GM19099 (cell line): ENCODE measurements around the gene MMD.

Experiments
- POLR2A ChIP-seq: IDR thresholded peaks from 3 replicates; pipeline ENCODE4 v1.6.1; 2011; ENCODE audit warnings: low read depth; ENCODE audit not compliant: insufficient read length; ENCODE audit errors: extremely low read depth

The MMD gene

GRCh38 chr17:55450232-55450825 is 28.7 kb upstream of the MMD start:
- no peak for TF ChIP-seq POLR2A

- TF ChIP-seq POLR2A = no peak
Measured at GRCh38 chr17:55448681-55449080, 27.0 kb upstream of the MMD start.

GRCh38 chr17:55446581-55447205 is 25.1 kb upstream of the MMD start:
- TF ChIP-seq POLR2A = no peak

DNA sequence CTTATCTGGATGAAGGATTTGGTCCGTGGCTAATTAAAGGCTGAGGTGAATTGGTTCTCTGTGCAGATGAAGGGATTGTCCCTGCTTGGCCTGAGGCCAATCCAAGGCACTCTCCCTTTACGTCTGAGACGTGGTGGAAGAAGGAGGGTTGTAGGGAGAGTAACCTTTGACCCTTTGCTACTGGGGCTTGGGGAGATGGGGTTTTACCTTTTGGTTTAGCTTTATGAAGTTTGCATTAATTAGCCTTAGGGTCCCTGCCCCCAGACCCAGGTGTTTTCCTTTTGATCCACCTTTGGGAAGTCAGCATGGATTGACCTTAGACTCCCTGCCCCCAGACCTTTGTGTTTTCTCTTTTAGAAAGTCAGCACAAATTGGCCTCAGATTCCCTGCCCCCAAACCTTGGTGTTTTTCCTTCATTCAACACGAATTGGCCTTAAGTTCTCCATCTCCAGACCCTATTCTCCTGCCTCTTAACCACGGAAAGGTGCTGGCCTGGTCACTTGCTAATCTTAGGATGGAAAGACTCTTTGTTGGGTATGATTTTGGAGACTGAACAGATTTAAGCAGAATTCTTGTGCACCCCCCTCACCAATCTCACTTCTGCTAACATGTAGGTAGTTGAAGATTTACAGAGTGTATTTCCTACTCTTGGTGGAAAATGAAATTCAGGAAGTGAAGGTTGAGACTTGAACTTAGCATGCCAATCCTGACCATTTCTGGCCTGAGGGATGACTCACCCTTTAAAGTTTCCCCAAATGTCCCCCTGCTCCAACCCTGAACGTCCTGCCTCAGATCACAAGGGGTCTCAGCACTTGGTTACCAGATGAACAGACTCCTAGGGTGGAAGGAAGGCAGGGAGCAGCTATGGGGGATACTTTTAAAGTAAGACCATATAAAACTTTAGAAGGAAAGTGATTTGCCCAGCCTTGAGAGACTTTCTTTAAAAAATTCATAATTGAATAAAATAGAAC is 23.1 kb upstream of the MMD start:
- TF ChIP-seq POLR2A = peak; percentile 45

- TF ChIP-seq POLR2A = no peak
Measured at GRCh38 chr17:55443904-55444303, 22.3 kb upstream of the MMD start.

- TF ChIP-seq POLR2A = no peak
Measured at GRCh38 chr17:55442953-55443683, 21.5 kb upstream of the MMD start.

GRCh38 chr17:55442462-55442861 is 20.8 kb upstream of the MMD start:
- no peak for TF ChIP-seq POLR2A

DNA sequence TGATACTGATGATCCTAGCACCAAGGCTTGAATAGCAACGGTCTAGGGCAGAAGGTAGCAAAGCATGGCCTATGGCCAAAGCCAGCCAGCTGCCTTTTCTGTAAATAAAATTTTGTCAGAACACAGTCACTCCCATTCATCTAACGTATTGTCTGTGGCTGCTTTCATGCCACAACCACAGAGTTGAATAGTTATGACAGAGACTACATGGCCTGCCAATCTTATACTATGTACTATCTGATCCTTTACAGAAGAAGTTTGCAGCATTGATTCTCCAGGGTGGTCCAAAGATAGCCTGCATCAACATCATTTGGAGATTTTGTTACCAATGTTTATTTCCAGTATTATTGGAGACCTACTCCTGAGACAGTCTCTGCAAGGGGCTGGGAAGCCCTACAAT is 19.9 kb upstream of the MMD start:
- no peak for TF ChIP-seq POLR2A

DNA sequence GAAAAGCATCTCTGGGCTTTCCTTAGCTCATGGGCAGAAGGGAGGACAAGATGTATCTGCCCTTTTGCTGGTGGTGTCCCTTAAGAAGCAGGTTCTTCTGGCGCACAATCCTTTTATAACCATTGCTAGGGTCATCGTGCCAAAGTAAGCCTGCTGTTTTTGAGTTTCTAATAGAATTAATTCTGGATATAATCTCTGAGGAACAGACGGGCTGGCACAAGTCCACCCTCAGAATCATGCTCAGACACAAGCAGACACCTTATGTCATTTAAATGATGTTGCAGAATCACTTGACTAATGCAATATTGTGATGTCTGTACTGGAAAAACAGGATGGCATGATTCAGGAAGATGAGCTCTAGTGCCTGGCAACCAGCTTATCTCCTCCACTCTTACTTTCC is 18.8 kb upstream of the MMD start:
- no peak for TF ChIP-seq POLR2A

- peak; percentile 31 for TF ChIP-seq POLR2A
Measured at GRCh38 chr17:55437159-55437605, 15.5 kb upstream of the MMD start.

- TF ChIP-seq POLR2A = no peak
Measured at GRCh38 chr17:55436224-55437158, 14.9 kb upstream of the MMD start.

DNA sequence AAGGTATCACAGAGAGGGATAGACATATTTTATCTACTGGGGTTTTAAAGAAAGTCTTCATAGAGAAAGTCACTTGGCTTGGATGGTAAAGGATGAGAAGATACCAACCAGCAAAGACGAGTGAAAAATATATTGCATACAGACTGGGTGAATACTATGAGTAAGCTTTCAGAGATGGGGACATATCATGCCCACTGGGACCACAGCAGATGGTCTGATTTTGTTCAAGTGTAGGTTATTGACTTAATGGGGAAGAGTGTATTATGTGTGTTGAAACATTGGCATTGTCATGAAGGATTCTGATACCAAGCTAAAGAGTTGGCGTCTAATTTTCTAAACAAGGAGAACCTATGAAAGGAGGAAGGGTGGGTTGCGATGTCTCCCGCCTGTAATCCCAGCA is 13.8 kb upstream of the MMD start:
- TF ChIP-seq POLR2A = no peak

- TF ChIP-seq POLR2A = no peak
Measured at GRCh38 chr17:55434721-55435120, 13.1 kb upstream of the MMD start.
